Gastroesophageal sphincter (tissue), 3 donors: Measurements from ENCODE around the gene COL4A2.

Experiments
- CTCF ChIP-seq, 4 experiments: fragments of 200-600 bp in 2 of 4; fragments of 450-650 bp in 2 of 4; sonication (generic) in 1 of 4; IDR thresholded peaks; one replicate each; pipeline ENCODE4 v1.5.1; 2017 to 2019; ENCODE audit warnings: antibody characterized with exemption in 4 of 4, mild to moderate bottlenecking in 2 of 4, moderate library complexity in 2 of 4
- POLR2A ChIP-seq, 2 donors: fragments of 450-650 bp; IDR thresholded peaks; one replicate each; pipeline ENCODE4 v1.6.1; 2017; ENCODE audit warnings: antibody characterized with exemption in 2 of 2, mild to moderate bottlenecking in 2 of 2, moderate library complexity in 1 of 2

GRCh38 chr13:110520431-110521295, 213.6 kb downstream of the COL4A2 start:
- no peak for TF ChIP-seq CTCF (IDR thresholded peaks at IDR 0.05)
- no peak for TF ChIP-seq POLR2A (IDR thresholded peaks at IDR 0.05)
